Measurements from ENCODE around the gene RAB40AL.
"Not testable (repeated sequence)": the region's sequence is repeated elsewhere in the genome, so short reads cannot be mapped to it uniquely, and the experiment has no call there.

The RAB40AL gene, protein sequence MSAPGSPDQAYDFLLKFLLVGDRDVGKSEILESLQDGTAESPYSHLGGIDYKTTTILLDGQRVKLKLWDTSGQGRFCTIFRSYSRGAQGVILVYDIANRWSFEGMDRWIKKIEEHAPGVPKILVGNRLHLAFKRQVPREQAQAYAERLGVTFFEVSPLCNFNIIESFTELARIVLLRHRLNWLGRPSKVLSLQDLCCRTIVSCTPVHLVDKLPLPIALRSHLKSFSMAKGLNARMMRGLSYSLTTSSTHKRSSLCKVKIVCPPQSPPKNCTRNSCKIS

DNA sequence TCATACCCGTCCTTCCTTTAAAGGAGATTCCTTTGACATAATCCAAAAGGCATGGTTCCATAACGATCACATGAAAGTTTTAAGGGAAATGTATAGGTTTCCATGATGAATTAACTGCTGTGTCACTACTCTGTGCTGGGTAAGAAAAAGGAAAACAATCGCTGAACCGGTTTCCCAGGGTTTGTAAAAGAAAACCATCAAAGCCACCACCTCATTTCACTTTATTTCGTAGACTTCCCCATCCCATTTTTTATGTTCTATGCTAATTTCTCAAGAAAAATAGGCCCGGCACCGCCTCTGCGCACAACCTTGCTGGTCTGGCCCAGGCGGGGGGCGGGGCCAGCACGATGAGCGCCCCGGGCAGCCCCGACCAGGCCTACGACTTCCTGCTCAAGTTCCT, at the start of gene RAB40AL:
RAB40AL (plus strand) TSS at position 301 of the 400 bp plus-strand sequence; CDS start at position 348, 47 bp downstream.
- ATAC-seq (replicated peaks); H3K9me3 Mint-ChIP-seq; DNase-seq: not testable (repeated sequence)

DNA sequence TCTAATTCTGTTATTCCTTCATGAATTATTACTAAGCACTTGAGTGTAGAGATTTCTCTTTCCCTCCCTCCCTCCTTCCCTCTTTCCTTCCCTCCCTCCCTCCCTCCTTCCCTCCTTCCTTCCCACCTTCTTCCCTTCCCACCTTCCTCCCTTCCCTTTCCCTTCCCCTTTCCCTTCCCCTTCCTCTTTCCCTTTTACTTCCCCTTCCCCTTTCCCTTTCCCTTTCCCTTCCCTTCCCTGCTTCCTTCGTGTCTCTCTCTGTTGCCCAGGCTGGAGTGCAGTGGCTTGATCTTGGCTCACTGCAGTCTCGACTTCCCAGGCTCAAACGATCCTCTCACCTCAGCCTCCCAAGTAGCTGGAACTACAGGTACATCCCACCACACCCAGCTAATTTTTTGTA, 49.4 kb upstream of the RAB40AL start:
- no peaks in the 10 kb centered on the region for H3K9me3 Mint-ChIP-seq
- H3K27ac Mint-ChIP-seq, result no peak overlapping the region
- H3K4me1 Mint-ChIP-seq, result no peaks in the 10 kb centered on the region
- DNase-seq (no peak), ATAC-seq (replicated peaks) (no peak)
- H3K27me3 Mint-ChIP-seq, result no peaks in the 10 kb centered on the region
- H3K4me3 Mint-ChIP-seq, result no peak overlapping the region
- H3K36me3 Mint-ChIP-seq, result peaks cover 2 to 8% of the 10 kb centered on the region in 2 donors

More for the DNA sequence above, at the start of gene RAB40AL:
- not testable (repeated sequence) for H3K4me3 Mint-ChIP-seq, H3K4me1 Mint-ChIP-seq, H3K27ac Mint-ChIP-seq, H3K36me3 Mint-ChIP-seq, H3K27me3 Mint-ChIP-seq

DNA sequence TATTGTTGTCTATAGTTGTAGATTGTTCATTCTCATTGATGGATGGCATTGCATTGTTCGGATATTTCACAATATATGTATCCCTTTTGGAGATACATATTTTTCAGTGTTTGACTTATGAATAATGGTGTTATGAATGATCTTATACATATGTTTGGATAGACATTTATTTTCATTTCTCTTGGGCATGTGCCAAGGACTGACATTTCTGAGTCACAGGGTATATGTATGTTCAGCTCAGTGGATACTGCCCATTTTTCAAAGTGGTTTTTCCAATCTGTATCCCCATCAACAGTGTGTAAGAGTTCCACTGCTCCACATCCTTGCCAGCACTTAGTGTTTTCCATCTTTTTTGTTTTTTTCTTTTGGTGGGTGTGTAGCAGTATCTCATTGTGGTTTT, 45.0 kb upstream of the RAB40AL start:
- Mint-ChIP-seq H3K27ac (no peak overlapping the region), H3K36me3 (peaks cover 2 to 8% of the 10 kb centered on the region in 2 donors), H3K27me3 (no peaks in the 10 kb centered on the region), H3K4me3 (no peak overlapping the region), H3K4me1 (no peaks in the 10 kb centered on the region), H3K9me3 (no peaks in the 10 kb centered on the region)
- ATAC-seq (replicated peaks) (no peak), DNase-seq (no peak)

DNA sequence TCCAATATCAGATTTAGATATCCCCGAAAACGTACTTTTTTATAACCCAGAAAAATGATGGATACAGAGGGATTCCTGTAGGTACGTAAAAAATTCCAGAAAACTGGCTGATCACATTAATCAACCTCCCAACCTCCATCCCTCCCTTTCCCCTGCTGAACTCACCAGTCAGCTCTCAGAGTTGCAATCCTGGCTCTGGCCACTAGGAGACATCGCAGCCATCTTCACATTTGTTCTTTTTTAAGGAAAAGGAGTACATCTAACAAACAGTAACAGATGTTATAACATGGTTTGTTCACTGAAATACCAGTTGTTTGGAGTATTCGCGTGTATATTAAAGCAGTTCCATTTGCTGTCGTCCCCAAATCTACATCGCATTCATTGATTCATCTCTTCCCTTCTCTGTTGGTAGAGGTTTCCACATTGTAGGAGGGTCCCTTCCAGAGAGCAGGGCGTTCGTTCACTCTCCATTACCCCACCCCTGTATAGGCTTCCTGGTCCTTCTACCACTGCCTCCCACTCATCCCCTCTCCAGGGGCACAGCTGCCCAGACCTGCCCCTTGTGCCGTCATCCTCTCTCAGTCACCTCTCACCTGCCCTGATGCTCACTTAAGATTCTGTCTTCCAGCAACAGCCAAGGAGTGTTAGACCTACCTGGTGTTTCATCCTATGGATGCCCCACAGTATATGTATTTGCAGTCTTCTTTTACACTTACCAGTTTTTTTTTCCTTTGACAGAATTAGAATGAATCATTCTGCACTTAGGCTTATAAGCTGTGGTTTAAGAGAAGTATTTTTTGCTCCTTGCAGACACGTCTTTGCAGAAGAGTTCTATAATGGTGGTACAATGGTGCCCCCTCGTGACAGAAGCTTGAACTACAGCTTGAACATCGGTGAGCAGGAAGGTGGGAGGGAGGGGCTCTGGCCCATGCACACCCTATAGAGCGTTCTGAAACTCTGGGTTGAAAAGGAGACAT, 36.8 kb upstream of the RAB40AL start:
- DNase-seq (peak; percentile 61), ATAC-seq (replicated peaks) (peak; percentile 84 to 91)
- Mint-ChIP-seq H3K27ac (no peak overlapping the region), H3K4me1 (peaks cover 5 to 11% of the 10 kb centered on the region in 2 donors), H3K36me3 (peaks cover 9 to 13% of the 10 kb centered on the region in 2 donors), H3K27me3 (peaks cover 0 to 8% of the 10 kb centered on the region in 2 donors), H3K4me3 (peak overlapping the region in 1 of 2 donors; percentile 31), H3K9me3 (peaks cover 2 to 4% of the 10 kb centered on the region in 2 donors)

DNA sequence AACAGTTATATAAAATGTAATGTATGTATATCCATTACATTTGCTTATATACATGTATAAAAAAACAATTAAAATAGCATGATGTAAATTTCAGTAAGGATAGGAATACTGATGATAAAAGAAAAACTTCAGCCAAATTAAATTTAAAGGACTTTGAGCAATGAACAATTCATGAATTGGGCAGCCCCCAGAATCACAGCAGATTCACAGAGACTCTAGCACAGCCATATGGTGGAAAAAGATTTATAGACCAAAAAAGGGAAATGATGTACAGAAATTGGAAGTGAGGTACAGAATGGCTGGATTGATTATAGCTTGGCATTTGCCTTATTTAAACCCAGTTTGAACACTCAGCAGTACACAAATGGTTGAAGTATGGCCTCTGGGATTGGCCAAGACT, 34.7 kb upstream of the RAB40AL start:
- Mint-ChIP-seq H3K4me3 (no peak overlapping the region), H3K36me3 (peaks cover 18 to 26% of the 10 kb centered on the region in 2 donors), H3K9me3 (peaks cover 2 to 4% of the 10 kb centered on the region in 2 donors), H3K27ac (no peak overlapping the region), H3K4me1 (peaks cover 5 to 11% of the 10 kb centered on the region in 2 donors), H3K27me3 (peaks cover 0 to 8% of the 10 kb centered on the region in 2 donors)
- DNase-seq (no peak), ATAC-seq (replicated peaks) (no peak)

DNA sequence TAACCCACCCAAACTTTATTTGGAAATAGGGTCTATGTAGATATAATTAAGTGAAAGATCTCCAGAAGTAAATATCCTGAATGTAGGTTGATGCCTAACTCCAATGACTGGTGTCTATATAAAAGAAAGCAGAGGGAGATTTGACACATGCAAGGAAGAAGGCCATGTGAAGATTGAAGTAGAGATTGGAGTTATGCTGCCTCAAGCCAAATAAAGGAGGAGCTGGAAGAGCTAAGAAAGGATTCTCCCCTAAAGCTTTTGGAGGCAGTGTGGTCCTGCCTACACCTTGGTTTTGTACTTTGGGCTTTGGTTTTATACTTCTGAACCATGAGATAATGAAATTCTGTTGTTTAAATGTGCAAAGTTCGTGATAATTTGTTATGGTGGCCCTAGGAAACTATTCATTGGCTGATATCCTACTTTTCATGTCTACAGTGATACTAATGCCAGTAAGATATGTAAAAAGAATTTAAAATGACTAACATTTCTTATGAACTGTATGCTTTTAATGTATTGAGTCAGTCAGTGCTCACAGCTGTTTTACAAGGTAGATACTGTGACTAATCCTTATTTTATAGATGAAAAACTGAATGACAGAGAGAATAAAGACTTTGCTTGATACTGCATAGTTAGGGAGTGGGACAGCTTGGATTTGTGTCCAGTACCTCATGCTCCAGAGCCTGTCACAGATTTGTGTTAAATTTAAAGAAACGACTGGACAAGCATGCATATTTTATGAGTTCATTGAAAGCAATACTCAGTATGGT, 5.9 kb upstream of the RAB40AL start:
- ATAC-seq (replicated peaks), result no peak
- DNase-seq, result no peak
- H3K4me3 Mint-ChIP-seq, result no peak overlapping the region
- H3K4me1 Mint-ChIP-seq, result no peaks in the 10 kb centered on the region
- H3K27me3 Mint-ChIP-seq, result no peaks in the 10 kb centered on the region
- no peak overlapping the region for H3K27ac Mint-ChIP-seq
- peaks cover 0 to 2% of the 10 kb centered on the region in 2 donors for H3K9me3 Mint-ChIP-seq
- no peaks in the 10 kb centered on the region for H3K36me3 Mint-ChIP-seq

DNA sequence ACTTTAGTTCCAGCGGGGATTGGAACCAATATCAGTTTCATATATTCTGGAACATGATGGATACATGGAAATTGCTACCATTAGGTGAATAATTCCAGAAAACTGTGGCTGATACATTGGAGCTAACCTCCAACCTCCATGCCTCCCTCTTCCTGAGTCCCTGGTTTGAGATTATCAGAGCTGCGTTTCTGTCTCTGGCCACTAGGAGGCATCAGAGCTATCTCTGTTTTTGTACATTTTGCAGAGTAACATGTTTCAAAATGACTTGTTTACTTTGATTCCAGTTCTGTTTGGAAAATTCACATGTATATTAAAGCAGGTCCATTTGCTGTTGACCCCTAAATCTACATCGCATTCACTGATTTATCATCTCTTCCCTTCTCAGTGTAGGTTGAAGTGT, 2.4 kb upstream of the RAB40AL start:
- DNase-seq (no peak), ATAC-seq (replicated peaks) (no peak)
- H3K27me3 Mint-ChIP-seq, result no peaks in the 10 kb centered on the region
- no peak overlapping the region for H3K27ac Mint-ChIP-seq
- H3K4me3 Mint-ChIP-seq, result no peak overlapping the region
- no peaks in the 10 kb centered on the region for H3K4me1 Mint-ChIP-seq
- no peaks in the 10 kb centered on the region for H3K9me3 Mint-ChIP-seq
- H3K36me3 Mint-ChIP-seq, result peaks cover 0 to 2% of the 10 kb centered on the region in 2 donors

DNA sequence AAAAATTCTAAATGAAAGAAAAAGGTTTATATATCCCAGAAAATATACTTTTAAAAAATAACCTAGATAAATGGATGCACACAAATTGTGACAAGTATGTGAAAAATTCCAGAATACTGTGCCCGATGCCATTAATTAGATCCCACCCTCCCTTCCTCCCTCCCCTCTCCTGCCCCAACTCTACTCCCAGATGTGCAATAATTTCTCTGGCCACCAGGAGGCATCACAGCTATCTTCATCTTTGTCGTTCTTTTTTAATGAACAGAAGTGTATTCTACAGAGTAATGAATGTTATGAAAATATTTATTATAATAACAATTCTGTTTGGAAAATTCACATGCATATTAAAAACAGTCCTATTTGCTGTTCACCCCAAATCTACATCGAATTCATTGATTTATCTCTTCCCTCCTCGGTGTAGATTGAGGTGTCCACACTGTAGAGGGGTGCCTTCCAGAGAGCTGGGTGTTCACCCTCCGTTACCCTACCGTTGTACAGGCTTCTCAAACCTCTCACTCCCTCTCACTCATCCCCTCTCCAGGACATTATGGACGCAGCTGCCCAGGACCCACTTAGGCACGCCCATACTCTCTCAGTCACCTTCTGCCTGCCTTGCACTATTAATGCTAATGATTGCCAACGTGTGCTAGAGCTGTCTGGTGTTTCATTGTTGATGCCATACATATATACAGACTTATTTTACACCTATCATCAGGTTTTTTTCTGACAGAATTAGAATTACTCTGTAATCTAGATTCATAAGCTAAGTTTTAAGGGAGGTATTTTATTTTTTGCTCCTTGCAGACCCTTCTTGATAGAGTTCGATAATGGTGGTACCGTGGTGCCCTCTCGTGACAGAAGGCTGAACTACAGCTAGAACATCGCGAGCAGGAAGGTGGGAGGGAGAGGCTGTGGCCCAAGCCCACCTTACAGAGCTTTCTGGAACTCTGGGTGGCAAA, 14.1 kb downstream of the RAB40AL start:
- peak; percentile 84 to 86 for ATAC-seq (replicated peaks)
- no peaks in the 10 kb centered on the region for H3K9me3 Mint-ChIP-seq
- H3K27ac Mint-ChIP-seq, result no peak overlapping the region
- no peaks in the 10 kb centered on the region for H3K36me3 Mint-ChIP-seq
- no peaks in the 10 kb centered on the region for H3K27me3 Mint-ChIP-seq
- peak; percentile 21 for DNase-seq
- H3K4me1 Mint-ChIP-seq, result peaks cover 6 to 7% of the 10 kb centered on the region in 2 donors
- H3K4me3 Mint-ChIP-seq, result peak overlapping the region; percentile 56 to 81

DNA sequence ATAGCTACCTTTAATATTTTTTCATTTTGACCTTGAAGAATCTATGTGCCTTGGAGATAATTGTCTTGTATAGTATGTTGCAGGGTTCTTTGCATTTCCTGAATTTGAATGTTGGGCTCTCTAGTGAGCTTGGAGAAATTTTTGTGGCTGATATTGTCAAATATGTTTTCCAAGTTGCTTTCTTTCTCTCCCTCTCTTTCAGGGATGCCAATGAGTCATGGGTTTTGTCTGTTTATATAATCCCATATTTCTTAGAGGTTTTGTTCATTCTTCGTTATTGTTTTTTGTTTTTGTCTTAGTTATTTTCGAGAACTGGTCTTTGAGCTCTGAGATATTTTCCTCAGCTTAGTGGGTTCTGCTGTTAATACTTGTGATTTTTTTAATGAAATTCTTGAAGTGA, 20.7 kb downstream of the RAB40AL start:
- H3K27me3 Mint-ChIP-seq, result no peaks in the 10 kb centered on the region
- H3K27ac Mint-ChIP-seq, result no peak overlapping the region
- H3K4me3 Mint-ChIP-seq, result no peak overlapping the region
- no peak for DNase-seq
- peaks cover 0 to 4% of the 10 kb centered on the region in 2 donors for H3K9me3 Mint-ChIP-seq
- H3K36me3 Mint-ChIP-seq, result peaks cover 0 to 4% of the 10 kb centered on the region in 2 donors
- no peak for ATAC-seq (replicated peaks)
- H3K4me1 Mint-ChIP-seq, result no peaks in the 10 kb centered on the region

DNA sequence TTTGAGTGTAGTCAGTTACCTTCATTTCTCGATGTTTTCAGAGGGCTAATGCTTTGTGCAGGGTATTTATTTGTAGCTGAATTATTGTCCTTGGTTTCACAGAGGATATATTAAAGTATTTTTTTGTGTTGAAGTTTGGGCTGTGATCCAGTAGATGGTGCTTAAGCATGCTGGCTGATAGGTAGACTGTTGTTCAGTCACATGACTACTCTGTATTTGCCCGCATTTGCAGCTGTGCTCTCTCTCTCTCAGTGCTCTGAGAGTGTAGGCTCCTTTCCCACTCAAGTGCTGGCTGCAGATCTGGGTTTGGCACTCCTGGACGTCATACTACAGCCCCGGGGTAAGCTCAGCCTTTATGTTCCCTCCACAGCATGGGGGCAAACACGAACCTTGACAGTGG, 21.7 kb downstream of the RAB40AL start:
- Mint-ChIP-seq H3K4me3 (no peak overlapping the region), H3K36me3 (peaks cover 0 to 4% of the 10 kb centered on the region in 2 donors), H3K27me3 (no peaks in the 10 kb centered on the region), H3K4me1 (no peaks in the 10 kb centered on the region), H3K27ac (no peak overlapping the region), H3K9me3 (peaks cover 0 to 4% of the 10 kb centered on the region in 2 donors)
- no peak for ATAC-seq (replicated peaks)
- DNase-seq, result no peak

DNA sequence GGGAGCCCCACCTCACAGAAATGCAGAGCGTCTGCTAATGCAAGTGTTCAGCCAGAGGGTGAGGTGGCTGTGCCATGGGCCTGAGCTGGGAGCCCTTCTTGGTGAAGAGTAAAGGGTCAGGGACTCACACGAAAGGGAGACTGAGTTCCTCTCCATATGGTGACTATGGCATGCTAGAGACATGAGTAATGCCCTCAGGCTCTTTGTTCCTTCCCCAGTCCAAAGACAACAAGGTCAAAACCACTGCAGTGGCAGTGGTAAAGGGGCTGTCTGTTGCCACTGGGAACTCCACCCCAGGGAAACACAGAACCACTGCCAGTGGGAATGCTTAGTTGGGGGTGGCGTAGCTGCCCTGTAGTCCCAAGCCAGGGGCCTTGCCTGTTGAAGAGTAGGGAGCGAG, 22.4 kb downstream of the RAB40AL start:
- no peaks in the 10 kb centered on the region for H3K4me1 Mint-ChIP-seq
- no peak overlapping the region for H3K4me3 Mint-ChIP-seq
- H3K9me3 Mint-ChIP-seq, result peaks cover 0 to 4% of the 10 kb centered on the region in 2 donors
- no peak for DNase-seq
- H3K27ac Mint-ChIP-seq, result no peak overlapping the region
- no peak for ATAC-seq (replicated peaks)
- H3K36me3 Mint-ChIP-seq, result peaks cover 0 to 4% of the 10 kb centered on the region in 2 donors
- H3K27me3 Mint-ChIP-seq, result no peaks in the 10 kb centered on the region

DNA sequence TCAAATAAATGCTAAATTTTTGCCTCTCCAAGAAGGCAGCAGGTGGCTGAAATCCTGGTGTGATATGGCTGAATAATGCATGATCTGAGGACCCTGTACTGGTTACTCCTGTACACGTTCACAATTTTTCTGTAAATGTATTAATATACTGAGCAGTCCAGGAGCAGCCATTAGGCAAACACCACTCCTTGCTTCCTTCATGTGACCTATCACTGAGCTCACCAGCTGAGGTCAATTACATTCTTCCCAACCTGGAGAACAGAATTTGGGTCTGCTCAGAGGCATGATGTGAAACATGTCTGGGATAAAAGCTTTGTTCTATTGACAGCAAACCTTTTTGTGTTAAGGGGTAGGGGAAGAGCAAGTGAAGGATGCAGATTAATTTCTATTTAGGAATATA, 26.9 kb downstream of the RAB40AL start:
- Mint-ChIP-seq H3K27me3 (peaks cover 0 to 4% of the 10 kb centered on the region in 2 donors), H3K4me3 (no peak overlapping the region), H3K36me3 (peaks cover 0 to 8% of the 10 kb centered on the region in 2 donors), H3K27ac (no peak overlapping the region), H3K9me3 (peaks cover 6 to 7% of the 10 kb centered on the region in 2 donors), H3K4me1 (no peaks in the 10 kb centered on the region)
- ATAC-seq (replicated peaks), result no peak
- DNase-seq, result no peak

DNA sequence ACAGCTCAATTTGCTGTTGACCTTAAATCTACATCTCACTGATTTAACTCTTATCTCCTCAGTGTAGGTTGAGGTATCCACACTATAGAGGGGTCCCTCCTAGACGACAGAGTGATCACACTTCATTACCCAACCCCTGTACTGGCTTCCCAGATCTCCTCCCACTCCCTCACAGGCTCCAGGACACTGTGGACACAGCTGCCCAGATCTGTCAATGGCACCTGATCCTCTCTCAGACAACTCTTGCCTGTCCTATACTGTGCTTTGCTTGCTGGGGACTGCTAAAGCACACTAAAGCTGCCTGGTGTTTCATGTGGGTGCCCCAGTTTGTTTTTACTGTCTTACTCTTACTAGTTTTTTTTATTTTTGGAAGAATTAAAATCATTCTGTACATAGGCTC, 27.9 kb downstream of the RAB40AL start:
- ATAC-seq (replicated peaks), result no peak
- H3K27ac Mint-ChIP-seq, result no peak overlapping the region
- no peaks in the 10 kb centered on the region for H3K4me1 Mint-ChIP-seq
- no peak for DNase-seq
- H3K9me3 Mint-ChIP-seq, result peaks cover 6 to 8% of the 10 kb centered on the region in 2 donors
- H3K36me3 Mint-ChIP-seq, result peaks cover 0 to 8% of the 10 kb centered on the region in 2 donors
- H3K4me3 Mint-ChIP-seq, result no peak overlapping the region
- H3K27me3 Mint-ChIP-seq, result peaks cover 0 to 4% of the 10 kb centered on the region in 2 donors

Measured in stimulated activated naive B cell treated with anti-CD40 and anti-IgM and Interleukin-4, amounts not matched to agents 10 μg/mL and 1 μg/mL and 100 μg/mL, for 72 hours (primary cell).